Keratinocyte (primary cell): ENCODE results near the gene CLIP2.

Source experiments
- EZH2 ChIP-seq: IDR thresholded peaks from one replicate; pipeline ENCODE4 v1.6.1; 2012; ENCODE audit warnings: inconsistent platforms, mild to moderate bottlenecking, low read length, moderate library complexity
- TF ChIP-seq, protein P1 (sequence below), 3 experiments: IDR thresholded peaks in 1 of 3; conservative IDR thresholded peaks in 1 of 3; optimal IDR thresholded peaks in 1 of 3; 2 replicates in 2 of 3; 3 replicates in 1 of 3; pipeline versions ENCODE3 to v1.5.1; 2011; ENCODE audit warnings: low read length in 3 of 3, mild to moderate bottlenecking in 3 of 3, moderate library complexity in 2 of 3, control low read depth in 1 of 3, inconsistent platforms in 1 of 3; ENCODE audit not compliant: insufficient read depth in 2 of 3; ENCODE audit errors: extremely low read depth in 1 of 3

- TF ChIP-seq, protein P1, sequence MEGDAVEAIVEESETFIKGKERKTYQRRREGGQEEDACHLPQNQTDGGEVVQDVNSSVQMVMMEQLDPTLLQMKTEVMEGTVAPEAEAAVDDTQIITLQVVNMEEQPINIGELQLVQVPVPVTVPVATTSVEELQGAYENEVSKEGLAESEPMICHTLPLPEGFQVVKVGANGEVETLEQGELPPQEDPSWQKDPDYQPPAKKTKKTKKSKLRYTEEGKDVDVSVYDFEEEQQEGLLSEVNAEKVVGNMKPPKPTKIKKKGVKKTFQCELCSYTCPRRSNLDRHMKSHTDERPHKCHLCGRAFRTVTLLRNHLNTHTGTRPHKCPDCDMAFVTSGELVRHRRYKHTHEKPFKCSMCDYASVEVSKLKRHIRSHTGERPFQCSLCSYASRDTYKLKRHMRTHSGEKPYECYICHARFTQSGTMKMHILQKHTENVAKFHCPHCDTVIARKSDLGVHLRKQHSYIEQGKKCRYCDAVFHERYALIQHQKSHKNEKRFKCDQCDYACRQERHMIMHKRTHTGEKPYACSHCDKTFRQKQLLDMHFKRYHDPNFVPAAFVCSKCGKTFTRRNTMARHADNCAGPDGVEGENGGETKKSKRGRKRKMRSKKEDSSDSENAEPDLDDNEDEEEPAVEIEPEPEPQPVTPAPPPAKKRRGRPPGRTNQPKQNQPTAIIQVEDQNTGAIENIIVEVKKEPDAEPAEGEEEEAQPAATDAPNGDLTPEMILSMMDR (optimal IDR thresholded peaks at IDR 0.05 in 1 of 3, IDR thresholded peaks at IDR 0.05 in 1 of 3, conservative IDR thresholded peaks at IDR 0.05 in 1 of 3; ENCODE audit: extremely low read depth in 1 of 3, insufficient read depth in 2 of 3, low read length in 3 of 3), result no peak
- no peak for TF ChIP-seq EZH2
Measured at GRCh38 chr7:74454021-74454924, 165.1 kb downstream of the CLIP2 start.
